DND-41 (cell line): Measurements from ENCODE around the gene ZEB1.

ENCODE experiments used
- CTCF ChIP-seq: IDR thresholded peaks from 2 replicates; pipeline ENCODE4 v1.5.1; 2012; ENCODE audit warnings: borderline replicate concordance, low read length, moderate library complexity, mild to moderate bottlenecking; ENCODE audit not compliant: poor library complexity, severe bottlenecking; ENCODE audit errors: extremely low read depth
- EZH2 ChIP-seq: IDR thresholded peaks from 3 replicates; pipeline ENCODE4 v1.6.1; 2012; ENCODE audit warnings: borderline replicate concordance, low read depth, mild to moderate bottlenecking, moderate library complexity, low read length, inconsistent platforms; ENCODE audit not compliant: severe bottlenecking

GRCh38 chr10:31475519-31475918, 156.5 kb downstream of the ZEB1 start:
- TF ChIP-seq CTCF (no peak), EZH2 (no peak)
